Measurements from ENCODE around the gene MAMSTR. TPM values are rescaled to one million over a fixed set of nuclear protein-coding genes. Genes with fewer than 3 reads are reported as not detected.

Gene MAMSTR
- total and polyA plus RNA-seq, 2 donors (not counting 1 experiment from before 2014, with no cell fraction given) = 0.60 to 1.6 TPM

DNA sequence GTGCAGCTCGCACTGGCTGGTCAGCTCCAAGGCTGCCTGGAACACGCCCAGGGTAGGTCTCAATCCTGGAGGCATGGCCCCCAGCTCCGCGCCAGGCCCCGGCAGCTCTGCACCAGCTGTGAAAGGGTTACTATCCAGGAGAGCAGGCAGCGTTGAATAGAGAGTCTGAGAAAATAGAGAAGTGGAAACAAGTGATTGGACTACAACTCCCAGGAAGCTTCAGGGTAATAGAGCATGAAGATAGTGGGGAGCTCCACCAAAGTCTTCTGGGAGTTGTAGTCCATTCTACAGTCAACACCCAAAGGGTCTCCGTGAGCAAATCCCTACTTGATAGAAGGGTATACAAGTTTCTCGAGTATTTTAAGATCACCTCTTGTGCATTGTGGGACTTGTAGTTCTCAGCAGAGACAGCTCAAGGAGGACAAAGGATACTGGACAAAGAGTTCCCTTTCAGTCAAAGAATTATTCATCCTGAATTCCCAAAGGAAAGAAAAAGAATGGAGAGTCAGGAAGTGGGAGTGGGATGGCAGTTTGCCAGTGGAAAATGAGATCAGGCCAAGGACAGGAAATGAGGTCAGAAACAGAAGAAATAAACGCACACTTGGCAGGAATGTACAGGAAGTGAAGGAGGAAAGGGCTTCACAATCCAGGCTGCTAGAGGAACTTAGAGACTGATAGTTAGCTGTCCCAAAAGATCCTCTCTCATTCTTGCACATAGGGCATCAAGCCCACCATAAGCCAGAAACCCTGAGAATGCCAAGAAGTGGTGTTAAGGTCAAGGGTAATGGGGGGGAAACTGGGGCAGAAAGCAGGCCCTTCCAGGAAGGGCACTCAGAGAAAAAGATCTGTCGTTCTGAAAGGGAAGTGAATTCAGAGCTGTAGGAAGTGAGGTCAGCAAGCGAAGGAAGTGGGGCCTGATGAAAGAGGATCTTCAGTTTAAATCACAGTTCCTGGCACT, 5.5 kb upstream of the MAMSTR start:
- H3K4me1 ChIP-seq (ENCODE audit: control insufficient read depth in 2 of 2, insufficient read depth in 2 of 2, low read length in 2 of 2) = peaks cover 16 to 35% of the 10 kb centered on the region in 2 donors
- no peaks in the 10 kb centered on the region for H3K27me3 ChIP-seq (replicated peaks in 1 of 4; ENCODE audit: control extremely low read depth in 1 of 4, control insufficient read depth in 3 of 4, insufficient read depth in 4 of 4, low read length in 3 of 4)
- peak overlapping the region; percentile 20 for H3K4me2 ChIP-seq (replicated peaks; ENCODE audit: low read depth, low read length, poor library complexity, severe bottlenecking)
- TF ChIP-seq, protein P1, sequence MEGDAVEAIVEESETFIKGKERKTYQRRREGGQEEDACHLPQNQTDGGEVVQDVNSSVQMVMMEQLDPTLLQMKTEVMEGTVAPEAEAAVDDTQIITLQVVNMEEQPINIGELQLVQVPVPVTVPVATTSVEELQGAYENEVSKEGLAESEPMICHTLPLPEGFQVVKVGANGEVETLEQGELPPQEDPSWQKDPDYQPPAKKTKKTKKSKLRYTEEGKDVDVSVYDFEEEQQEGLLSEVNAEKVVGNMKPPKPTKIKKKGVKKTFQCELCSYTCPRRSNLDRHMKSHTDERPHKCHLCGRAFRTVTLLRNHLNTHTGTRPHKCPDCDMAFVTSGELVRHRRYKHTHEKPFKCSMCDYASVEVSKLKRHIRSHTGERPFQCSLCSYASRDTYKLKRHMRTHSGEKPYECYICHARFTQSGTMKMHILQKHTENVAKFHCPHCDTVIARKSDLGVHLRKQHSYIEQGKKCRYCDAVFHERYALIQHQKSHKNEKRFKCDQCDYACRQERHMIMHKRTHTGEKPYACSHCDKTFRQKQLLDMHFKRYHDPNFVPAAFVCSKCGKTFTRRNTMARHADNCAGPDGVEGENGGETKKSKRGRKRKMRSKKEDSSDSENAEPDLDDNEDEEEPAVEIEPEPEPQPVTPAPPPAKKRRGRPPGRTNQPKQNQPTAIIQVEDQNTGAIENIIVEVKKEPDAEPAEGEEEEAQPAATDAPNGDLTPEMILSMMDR (IDR thresholded peaks at IDR 0.05) = no peak
- no peak for TF ChIP-seq EZH2 (IDR thresholded peaks at IDR 0.05; ENCODE audit: borderline replicate concordance, insufficient read depth, low read depth, low read length, poor library complexity, severe bottlenecking)
- H3K4me3 ChIP-seq (ENCODE audit: control extremely low read depth in 1 of 5, extremely low read depth in 1 of 5, insufficient read depth in 1 of 5, low read depth in 2 of 5, low read length in 4 of 5) = no peak overlapping the region
- POLR2A ChIA-PET = interaction anchor here (0.6 to 1.5 kb wide), 3 partner anchors 22 to 574 kb away, joined by 4 to 6 read pairs (median 4); partner anchors contain the start of gene IZUMO1
- peak; percentile 48 for ATAC-seq (ENCODE audit: low read depth)
- intact Hi-C loops (cut with micrococcal nuclease) = loop anchor here (5.0 to 10.0 kb wide), 2 partner anchors 363 to 1300 kb away; partner anchors contain the start of genes SYNGR4, TMEM143, VRK3 and ZNF473
- Mint-ChIP-seq H3K4me3 (peak overlapping the region; percentile 64), H3K4me1 (peaks cover 26% of the 10 kb centered on the region), H3K27me3 (no peaks in the 10 kb centered on the region), H3K9me3 (ENCODE audit: insufficient read depth) (peaks cover 14% of the 10 kb centered on the region), H3K27ac (peak overlapping the region; percentile 81)
- CTCF ChIA-PET = interaction anchor here (0.6 to 2.6 kb wide), 7 partner anchors 9 to 601 kb away, joined by 3 to 12 read pairs (median 3); partner anchors contain the start of gene CA11
- no peaks in the 10 kb centered on the region for H3K36me3 ChIP-seq (replicated peaks in 1 of 2; ENCODE audit: control extremely low read depth in 1 of 2, control insufficient read depth in 1 of 2, extremely low read depth in 1 of 2, insufficient read depth in 2 of 2, low read length in 1 of 2)
- peak; percentile 86 for DNase-seq
- no peaks in the 10 kb centered on the region for H3K79me2 ChIP-seq (ENCODE audit: control insufficient read depth, insufficient read depth, low read length)
- peak overlapping the region; percentile 33 for H2AFZ ChIP-seq (ENCODE audit: insufficient read depth, low read depth, low read length, poor library complexity, severe bottlenecking)
- peaks cover 0 to 44% (median 16%) of the 10 kb centered on the region in 3 donors for H3K9me3 ChIP-seq (ENCODE audit: control extremely low read depth in 1 of 3, control insufficient read depth in 2 of 3, insufficient read depth in 1 of 3, low read length in 2 of 3)
- H4K20me1 ChIP-seq (ENCODE audit: control insufficient read depth, insufficient read depth, low read length, poor library complexity, severe bottlenecking) = no peaks in the 10 kb centered on the region
- no peak overlapping the region for H3K9ac ChIP-seq (ENCODE audit: low read length)
- peak overlapping the region; percentile 1 to 32 for H3K27ac ChIP-seq (ENCODE audit: low read length in 2 of 2)
- WGBS (ENCODE audit: insufficient coverage) = 43% methylated on average over 7 of the region's 11 CpGs

All from B cell (primary cell).